SK-N-SH (cell line): ENCODE data around the gene SNAPC1. TPM values are rescaled to one million over a fixed set of nuclear protein-coding genes. Genes with fewer than 3 reads are reported as not detected.

ENCODE experiments used
- CTCF ChIA-PET: fragments of 300-600, 350-600 bp; formaldehyde crosslinking; extraction: SDS; loops from one replicate; lab custom pipeline; 2021; lab: Yijun Ruan, JAX
- POLR2A ChIA-PET: fragments of 350-600 bp; sonication (Branson Sonifier 250); formaldehyde crosslinking; extraction: SDS; loops from one replicate; lab custom pipeline; 2020; ENCODE audit warnings: antibody characterized with exemption, inconsistent platforms; lab: Yijun Ruan, JAX
- DNase-seq: peaks from one replicate; pipeline ENCODE4 v3.0.0; 2012
- H2AFZ ChIP-seq: fragments of 200-600 bp; sonication (generic); 2 replicates; pipeline ENCODE4 v1.8.1; 2016; ENCODE audit warnings: antibody characterized with exemption, mild to moderate bottlenecking, low read depth
- H3F3A ChIP-seq: fragments of 200-600 bp; sonication (generic); replicated peaks from 2 replicates; pipeline ENCODE3; 2016; ENCODE audit warnings: antibody characterized with exemption, mild to moderate bottlenecking; ENCODE audit not compliant: insufficient read depth
- H3K27ac ChIP-seq, 2 experiments: fragments of 200-500 bp in 1 of 2; fragments of 200-600 bp in 1 of 2; sonication (Bioruptor generic) in 1 of 2; sonication (generic), shearing (Covaris generic) in 1 of 2; 2 replicates each; pipeline versions ENCODE4 v1.5.1 to v1.6.1; 2014 to 2016; ENCODE audit warnings: low read depth in 2 of 2, inconsistent platforms in 1 of 2, low read length in 1 of 2, mild to moderate bottlenecking in 1 of 2, mixed read lengths in 1 of 2
- H3K27me3 ChIP-seq: fragments of 200-600 bp; sonication (generic), shearing (Covaris generic); 2 replicates; pipeline ENCODE4 v1.6.1; 2016; ENCODE audit warnings: mixed run types; ENCODE audit not compliant: insufficient read depth
- H3K36me3 ChIP-seq, 2 experiments: fragments of 200-500 bp in 1 of 2; fragments of 200-600 bp in 1 of 2; sonication (Bioruptor generic) in 1 of 2; sonication (generic) in 1 of 2; replicated peaks in 1 of 2; 2 replicates each; pipeline versions ENCODE3 to v1.5.1; 2014 to 2016; ENCODE audit warnings: low read length in 1 of 2, mild to moderate bottlenecking in 1 of 2; ENCODE audit not compliant: insufficient read depth in 2 of 2, control insufficient read depth in 1 of 2
- H3K4me1 ChIP-seq, 2 experiments: fragments of 200-500 bp in 1 of 2; fragments of 200-600 bp in 1 of 2; sonication (Bioruptor generic) in 1 of 2; sonication (generic), shearing (Covaris generic) in 1 of 2; 2 replicates each; pipeline versions ENCODE4 v1.5.1 to v1.6.1; 2014 to 2016; ENCODE audit warnings: low read depth in 1 of 2, low read length in 1 of 2, mixed run types in 1 of 2; ENCODE audit not compliant: insufficient read depth in 2 of 2, control insufficient read depth in 1 of 2
- H3K4me2 ChIP-seq: fragments of 200-600 bp; sonication (generic), shearing (Covaris generic); 2 replicates; pipeline ENCODE4 v1.6.1; 2017; ENCODE audit warnings: mixed run types
- H3K4me3 ChIP-seq, 2 experiments: fragments of 200-500 bp in 1 of 2; fragments of 200-600 bp in 1 of 2; sonication (Bioruptor generic) in 1 of 2; sonication (generic), shearing (Covaris generic) in 1 of 2; 2 replicates each; pipeline versions ENCODE4 v1.5.1 to v1.8.1; 2014 to 2016; ENCODE audit warnings: low read depth in 2 of 2, inconsistent platforms in 1 of 2, low read length in 1 of 2, mild to moderate bottlenecking in 1 of 2, mixed read lengths in 1 of 2, moderate library complexity in 1 of 2
- H3K79me2 ChIP-seq: fragments of 200-600 bp; sonication (generic); 2 replicates; pipeline ENCODE4 v1.8.1; 2017; ENCODE audit warnings: mild to moderate bottlenecking; ENCODE audit not compliant: insufficient read depth
- H3K9ac ChIP-seq: fragments of 200-600 bp; sonication (generic); 2 replicates; pipeline ENCODE4 v1.6.1; 2017; ENCODE audit warnings: mixed run types
- H3K9me2 ChIP-seq: fragments of 200-600 bp; sonication (generic); 2 replicates; pipeline ENCODE4 v1.6.1; 2017; ENCODE audit warnings: mixed run types
- H3K9me3 ChIP-seq: fragments of 200-600 bp; sonication (generic); 2 replicates; pipeline ENCODE4 v1.6.1; 2017; ENCODE audit warnings: mixed run types, mild to moderate bottlenecking, moderate library complexity
- H4K20me1 ChIP-seq: fragments of 200-600 bp; sonication (generic); 2 replicates; pipeline ENCODE4 v1.6.1; 2017; ENCODE audit warnings: mild to moderate bottlenecking, mixed run types; ENCODE audit not compliant: insufficient read depth
- ELF1 ChIP-seq: IDR thresholded peaks from 2 replicates; pipeline ENCODE4 v1.4.0; 2012
- FOXM1 ChIP-seq: IDR thresholded peaks from 2 replicates; pipeline ENCODE4 v1.4.0; 2012; ENCODE audit warnings: low read depth, mild to moderate bottlenecking
- GABPA ChIP-seq: IDR thresholded peaks from 2 replicates; pipeline ENCODE4 v1.4.0; 2012; ENCODE audit warnings: low read depth, mild to moderate bottlenecking
- JUND ChIP-seq: IDR thresholded peaks from 2 replicates; pipeline ENCODE4 v1.4.0; 2012
- MEF2A ChIP-seq: IDR thresholded peaks from 2 replicates; pipeline ENCODE4 v1.4.0; 2012; ENCODE audit warnings: low read depth, borderline replicate concordance
- NRF1 ChIP-seq: IDR thresholded peaks from 2 replicates; pipeline ENCODE4 v1.6.1; 2012; ENCODE audit warnings: low read depth, mild to moderate bottlenecking, low read length
- SIN3A ChIP-seq: IDR thresholded peaks from 2 replicates; pipeline ENCODE4 v1.6.1; 2012; ENCODE audit warnings: low read depth, mild to moderate bottlenecking, low read length, moderate library complexity, borderline replicate concordance
- USF1 ChIP-seq: IDR thresholded peaks from 2 replicates; pipeline ENCODE4 v1.4.0; 2012; ENCODE audit warnings: low read depth, borderline replicate concordance
- WGBS: methylation state at CpG from one replicate; pipeline ENCODE4 v1.1.6; 2017; ENCODE audit warnings: low lambda C conversion rate; 5-methylcytosine and 5-hydroxymethylcytosine counted together
- polyA plus RNA-seq, 3 experiments: library from polyadenylated mRNA; depleted of rRNA; stranded (reverse); fragments of >200 nt; gene quantifications; 2 replicates each; pipeline ENCODE4 v1.2.3, GENCODE V29; 2012
- TF ChIP-seq, protein P1 (sequence below): fragments of 150-350 bp; IDR thresholded peaks from 2 replicates; pipeline ENCODE4 v1.6.1; 2017; ENCODE audit warnings: antibody characterized with exemption, low read length, low read depth, borderline replicate concordance
- TF ChIP-seq, protein P2 (sequence below): IDR thresholded peaks from 2 replicates; pipeline ENCODE4 v1.4.0; 2012; ENCODE audit warnings: low read depth
- TF ChIP-seq, protein P3 (sequence below): IDR thresholded peaks from 2 replicates; pipeline ENCODE4 v1.6.1; 2012; ENCODE audit warnings: mild to moderate bottlenecking, low read depth, low read length, moderate library complexity

Gene SNAPC1
- polyA plus RNA-seq, 1 of the 3 experiments (the other 2 are of a cell fraction): 3.4 TPM

DNA sequence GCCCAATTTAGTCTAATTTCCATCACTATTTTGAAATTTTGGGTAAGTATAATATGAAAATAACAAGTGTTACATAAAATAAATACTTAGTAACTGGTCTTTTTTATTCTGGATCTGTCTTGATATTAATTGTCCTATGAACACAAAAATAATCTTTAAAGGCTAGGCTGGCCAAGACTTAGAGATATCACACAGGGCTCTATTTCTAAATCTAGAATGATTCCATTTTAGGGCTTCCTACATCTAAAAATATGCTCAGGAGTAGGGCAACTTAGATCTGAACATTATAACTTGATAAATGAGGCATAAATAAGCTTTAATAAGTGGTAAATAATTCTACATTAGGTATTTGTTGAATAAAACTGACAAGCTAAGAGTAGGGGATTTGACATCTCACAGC lies 23.1 kb upstream of the SNAPC1 start (continued):
- TF ChIP-seq, protein P1, sequence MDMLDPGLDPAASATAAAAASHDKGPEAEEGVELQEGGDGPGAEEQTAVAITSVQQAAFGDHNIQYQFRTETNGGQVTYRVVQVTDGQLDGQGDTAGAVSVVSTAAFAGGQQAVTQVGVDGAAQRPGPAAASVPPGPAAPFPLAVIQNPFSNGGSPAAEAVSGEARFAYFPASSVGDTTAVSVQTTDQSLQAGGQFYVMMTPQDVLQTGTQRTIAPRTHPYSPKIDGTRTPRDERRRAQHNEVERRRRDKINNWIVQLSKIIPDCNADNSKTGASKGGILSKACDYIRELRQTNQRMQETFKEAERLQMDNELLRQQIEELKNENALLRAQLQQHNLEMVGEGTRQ: no peak
- TF ChIP-seq, all 33 proteins: peak for 0

DNA sequence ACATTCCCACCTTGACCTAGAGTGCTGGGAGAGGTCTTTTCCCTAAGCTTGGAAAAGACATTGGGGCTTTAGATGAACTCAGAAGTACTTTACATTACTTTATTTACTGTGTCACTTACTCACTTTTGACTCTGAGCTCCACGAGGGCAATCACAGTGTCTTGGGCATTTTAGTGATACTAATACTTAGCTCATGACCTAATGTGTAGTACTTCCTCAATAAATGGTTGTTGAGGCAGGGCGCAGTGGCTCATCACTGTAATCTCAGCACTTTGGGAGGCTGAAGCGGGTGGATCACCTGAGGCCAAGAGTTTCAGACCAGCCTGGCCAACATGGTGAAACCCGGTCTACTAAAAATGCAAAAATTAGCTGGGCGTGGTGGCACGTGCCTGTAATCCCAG lies 19.8 kb upstream of the SNAPC1 start:
- H3K4me2 ChIP-seq: no peak overlapping the region
- ChIA-PET POLR2A (interaction anchor here (1.1 to 1.4 kb wide), 2 partner anchors 11 to 19 kb away, joined by 3 to 4 read pairs; no protein-coding TSS in a partner anchor), CTCF (interaction anchor here (0.7 to 2.0 kb wide), 11 partner anchors 9 to 384 kb away, joined by 3 to 9 read pairs (median 3); no protein-coding TSS in a partner anchor)
- H3F3A ChIP-seq: peaks cover 12% of the 10 kb centered on the region
- no peaks in the 10 kb centered on the region for H3K9me3 ChIP-seq
- H3K9ac ChIP-seq: no peak overlapping the region
- H3K36me3 ChIP-seq: peaks cover 72 to 89% of the 10 kb centered on the region in 2 experiments
- no peak overlapping the region for H3K27ac ChIP-seq
- H4K20me1 ChIP-seq: no peaks in the 10 kb centered on the region
- no peaks in the 10 kb centered on the region for H3K4me1 ChIP-seq
- peaks cover 30% of the 10 kb centered on the region for H3K79me2 ChIP-seq
- no peak overlapping the region for H2AFZ ChIP-seq
- no peak for TF ChIP-seq JUND
- TF ChIP-seq, protein P2, sequence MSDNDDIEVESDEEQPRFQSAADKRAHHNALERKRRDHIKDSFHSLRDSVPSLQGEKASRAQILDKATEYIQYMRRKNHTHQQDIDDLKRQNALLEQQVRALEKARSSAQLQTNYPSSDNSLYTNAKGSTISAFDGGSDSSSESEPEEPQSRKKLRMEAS: no peak
- no peak for TF ChIP-seq GABPA
- TF ChIP-seq ELF1: no peak
- TF ChIP-seq SIN3A: no peak
- TF ChIP-seq NRF1: no peak
- TF ChIP-seq FOXM1: no peak
- no peak for TF ChIP-seq MEF2A
- TF ChIP-seq, protein P3, sequence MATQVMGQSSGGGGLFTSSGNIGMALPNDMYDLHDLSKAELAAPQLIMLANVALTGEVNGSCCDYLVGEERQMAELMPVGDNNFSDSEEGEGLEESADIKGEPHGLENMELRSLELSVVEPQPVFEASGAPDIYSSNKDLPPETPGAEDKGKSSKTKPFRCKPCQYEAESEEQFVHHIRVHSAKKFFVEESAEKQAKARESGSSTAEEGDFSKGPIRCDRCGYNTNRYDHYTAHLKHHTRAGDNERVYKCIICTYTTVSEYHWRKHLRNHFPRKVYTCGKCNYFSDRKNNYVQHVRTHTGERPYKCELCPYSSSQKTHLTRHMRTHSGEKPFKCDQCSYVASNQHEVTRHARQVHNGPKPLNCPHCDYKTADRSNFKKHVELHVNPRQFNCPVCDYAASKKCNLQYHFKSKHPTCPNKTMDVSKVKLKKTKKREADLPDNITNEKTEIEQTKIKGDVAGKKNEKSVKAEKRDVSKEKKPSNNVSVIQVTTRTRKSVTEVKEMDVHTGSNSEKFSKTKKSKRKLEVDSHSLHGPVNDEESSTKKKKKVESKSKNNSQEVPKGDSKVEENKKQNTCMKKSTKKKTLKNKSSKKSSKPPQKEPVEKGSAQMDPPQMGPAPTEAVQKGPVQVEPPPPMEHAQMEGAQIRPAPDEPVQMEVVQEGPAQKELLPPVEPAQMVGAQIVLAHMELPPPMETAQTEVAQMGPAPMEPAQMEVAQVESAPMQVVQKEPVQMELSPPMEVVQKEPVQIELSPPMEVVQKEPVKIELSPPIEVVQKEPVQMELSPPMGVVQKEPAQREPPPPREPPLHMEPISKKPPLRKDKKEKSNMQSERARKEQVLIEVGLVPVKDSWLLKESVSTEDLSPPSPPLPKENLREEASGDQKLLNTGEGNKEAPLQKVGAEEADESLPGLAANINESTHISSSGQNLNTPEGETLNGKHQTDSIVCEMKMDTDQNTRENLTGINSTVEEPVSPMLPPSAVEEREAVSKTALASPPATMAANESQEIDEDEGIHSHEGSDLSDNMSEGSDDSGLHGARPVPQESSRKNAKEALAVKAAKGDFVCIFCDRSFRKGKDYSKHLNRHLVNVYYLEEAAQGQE: no peak
- TF ChIP-seq USF1: no peak
- no peaks in the 10 kb centered on the region for H3K9me2 ChIP-seq
- DNase-seq: no peak
- WGBS: 93% methylated on average over 6 of the region's 6 CpGs
- H3K27me3 ChIP-seq: no peaks in the 10 kb centered on the region
- H3K4me3 ChIP-seq: no peak overlapping the region
